GM12873 (cell line): ENCODE measurements around the gene ADGRF5.

Experiments used
- CTCF ChIP-seq: IDR thresholded peaks from 2 replicates; pipeline ENCODE4 v1.5.1; 2012; ENCODE audit warnings: low read depth, mild to moderate bottlenecking, moderate library complexity, low read length, control low read depth; ENCODE audit not compliant: insufficient read depth; ENCODE audit errors: missing control alignments

Gene ADGRF5

DNA sequence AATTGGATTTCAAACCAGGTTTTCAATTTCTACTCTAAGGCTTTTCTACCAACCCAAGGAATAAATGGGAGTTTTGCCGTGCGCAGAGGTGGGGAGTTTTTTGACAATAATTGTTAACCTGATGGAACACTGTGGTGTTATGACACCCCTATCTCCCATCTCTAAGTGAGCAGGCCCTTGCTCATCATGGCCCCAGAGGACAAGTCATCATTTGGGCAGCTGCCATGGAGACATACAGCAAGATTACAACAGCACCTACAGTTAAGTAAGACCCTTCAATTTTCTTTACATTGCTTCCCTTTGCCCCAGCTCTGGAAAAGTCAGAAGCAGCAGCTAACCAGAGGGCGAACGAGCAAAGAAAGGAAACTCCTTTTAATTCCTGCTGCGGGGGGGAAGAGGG lies 54.3 kb downstream of the ADGRF5 start:
- no peak for TF ChIP-seq CTCF

DNA sequence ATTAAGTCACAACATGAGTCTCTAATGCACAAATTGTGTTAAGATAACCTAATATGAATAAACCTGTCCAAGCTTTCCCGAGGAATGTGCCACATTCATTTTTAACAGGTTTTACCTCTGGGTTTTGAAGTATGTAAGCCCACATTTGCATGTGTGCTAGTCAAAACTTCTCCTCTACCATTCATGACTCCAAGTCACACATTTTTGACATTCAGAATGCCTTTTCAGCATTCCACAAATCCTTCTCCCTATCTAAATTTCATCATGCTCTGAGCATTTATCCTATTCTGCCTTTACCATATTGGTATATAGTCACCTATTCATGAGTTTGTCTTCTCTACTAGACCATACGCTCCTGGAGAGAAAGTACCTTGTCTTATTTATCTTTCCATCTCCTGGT lies 56.5 kb downstream of the ADGRF5 start:
- no peak for TF ChIP-seq CTCF

DNA sequence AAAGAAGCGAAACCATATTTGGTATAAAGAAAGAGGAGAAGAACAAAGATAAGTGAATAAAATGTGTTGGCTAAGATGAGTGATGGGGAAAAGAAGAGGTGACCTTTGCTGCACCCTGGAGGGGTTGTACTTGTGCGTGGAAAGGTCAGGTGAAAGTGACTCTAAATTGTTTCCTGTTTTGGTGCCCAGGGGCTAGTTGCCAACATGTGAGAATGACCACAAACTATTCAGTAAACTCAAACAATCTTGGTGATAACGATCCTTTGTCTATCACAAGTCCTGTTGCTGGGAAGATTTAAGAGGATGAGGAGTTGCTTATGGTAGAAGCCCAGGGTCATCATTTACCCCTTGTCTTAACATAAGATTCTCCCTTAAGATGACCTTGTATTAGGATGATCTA lies 57.9 kb downstream of the ADGRF5 start:
- TF ChIP-seq CTCF = no peak

GRCh38 chr6:46862381-46862780 lies 59.4 kb downstream of the ADGRF5 start:
- no peak for TF ChIP-seq CTCF

DNA sequence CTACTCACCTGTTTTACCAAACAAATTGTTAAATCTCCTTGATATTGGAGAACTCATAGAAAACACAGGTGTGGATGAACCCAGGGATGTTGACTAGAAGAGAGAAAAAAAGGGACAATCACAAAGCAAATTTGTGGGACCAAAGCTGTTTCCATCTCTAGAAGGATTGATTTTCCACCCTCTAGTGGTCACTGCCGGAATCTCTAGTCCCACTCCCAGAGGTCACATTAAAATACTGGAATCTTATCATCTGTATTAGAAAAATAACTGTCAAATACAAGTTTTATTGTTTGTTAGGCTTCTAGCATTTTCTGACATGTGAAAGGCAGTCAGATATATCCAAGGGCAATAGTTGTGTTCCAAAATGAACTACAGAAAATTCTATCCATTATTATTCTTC lies 65.8 kb downstream of the ADGRF5 start:
- TF ChIP-seq CTCF = peak; percentile 71

- no peak for TF ChIP-seq CTCF
Measured at GRCh38 chr6:46850792-46851191, 70.9 kb downstream of the ADGRF5 start.

GRCh38 chr6:46849361-46849690 lies 72.4 kb downstream of the ADGRF5 start:
- TF ChIP-seq CTCF = no peak
